ENCODE results near the gene HOXA9.

HOXA9 gene

GRCh38 chr7:27142580-27143022 is 22.7 kb downstream of the HOXA9 start:
- no peak for DNase-seq (ENCODE audit: low spot score)

- DNase-seq (ENCODE audit: low spot score), result no peak
Observed at GRCh38 chr7:27141923-27142579, 23.3 kb downstream of the HOXA9 start.

- no peak for DNase-seq (ENCODE audit: low spot score)
Observed at GRCh38 chr7:27141137-27141922, 24.0 kb downstream of the HOXA9 start.

- no peak for DNase-seq (ENCODE audit: low spot score)
Observed at GRCh38 chr7:27140126-27140857, 25.0 kb downstream of the HOXA9 start.

GRCh38 chr7:27139334-27140125 is 25.8 kb downstream of the HOXA9 start:
- no peak for DNase-seq (ENCODE audit: low spot score)

- no peak for DNase-seq (ENCODE audit: low spot score)
Observed at GRCh38 chr7:27138985-27139333, 26.4 kb downstream of the HOXA9 start.

- DNase-seq (ENCODE audit: low spot score), result no peak
Observed at GRCh38 chr7:27138472-27138871, 26.9 kb downstream of the HOXA9 start.

- DNase-seq (ENCODE audit: low spot score), result no peak
Observed at GRCh38 chr7:27137640-27138315, 27.6 kb downstream of the HOXA9 start.

- DNase-seq (ENCODE audit: low spot score), result no peak
Observed at GRCh38 chr7:27134392-27134791, 30.9 kb downstream of the HOXA9 start.

GRCh38 chr7:27133409-27134231 is 31.7 kb downstream of the HOXA9 start:
- no peak for DNase-seq (ENCODE audit: low spot score)

- no peak for DNase-seq (ENCODE audit: low spot score)
Observed at GRCh38 chr7:27132978-27133377, 32.4 kb downstream of the HOXA9 start.

GRCh38 chr7:27132214-27132613 is 33.1 kb downstream of the HOXA9 start:
- no peak for DNase-seq (ENCODE audit: low spot score)

GRCh38 chr7:27131390-27131819 is 33.9 kb downstream of the HOXA9 start:
- no peak for DNase-seq (ENCODE audit: low spot score)

- peak; percentile 97 for DNase-seq (ENCODE audit: low spot score)
Observed at GRCh38 chr7:27130540-27131389, 34.6 kb downstream of the HOXA9 start, which contains the start of gene HOXA4. Gene HOXA4 (minus strand): TSS chr7:27130757. CDS start chr7:27130733, 24 bp downstream.

GRCh38 chr7:27129729-27130539 is 35.4 kb downstream of the HOXA9 start:
- peak; percentile 57 for DNase-seq (ENCODE audit: low spot score)

- no peak for DNase-seq (ENCODE audit: low spot score)
Observed at GRCh38 chr7:27128776-27129728, 36.3 kb downstream of the HOXA9 start.

- no peak for DNase-seq (ENCODE audit: low spot score)
Observed at GRCh38 chr7:27128034-27128433, 37.3 kb downstream of the HOXA9 start.

Measured in hepatic stellate cell (primary cell).